OCI-LY3 (cell line): ENCODE measurements around the gene TAF3.

Experiments used
- H2AFZ ChIP-seq: fragments of 200-600, 300-600 bp; shearing (Covaris generic); 2 replicates; pipeline ENCODE4 v1.6.0; 2014; ENCODE audit warnings: antibody characterized with exemption, low read depth, low read length
- H3K27ac ChIP-seq: fragments of 200-600, 300-600 bp; sonication (generic); 2 replicates; pipeline ENCODE4 v1.5.1; 2014; ENCODE audit warnings: mild to moderate bottlenecking, low read length, moderate library complexity, mixed read lengths
- H3K27me3 ChIP-seq: fragments of 200-600, 300-600 bp; sonication (generic); 2 replicates; pipeline ENCODE4 v1.6.1; 2014; ENCODE audit warnings: low read depth, low read length, mixed read lengths
- H3K36me3 ChIP-seq: fragments of 200-600, 300-600 bp; sonication (generic); replicated peaks from 2 replicates; pipeline ENCODE3; 2014; ENCODE audit warnings: low read depth, low read length, mixed read lengths
- H3K4me1 ChIP-seq: fragments of 300-600, 200-600 bp; sonication (generic); 2 replicates; pipeline ENCODE4 v1.6.1; 2014; ENCODE audit warnings: low read length, mixed read lengths
- H3K4me2 ChIP-seq: fragments of 200-600, 300-600 bp; sonication (generic); 2 replicates; pipeline ENCODE4 v1.6.1; 2014; ENCODE audit warnings: low read length, mixed read lengths
- H3K4me3 ChIP-seq: fragments of 300-600, 200-600 bp; sonication (generic); 2 replicates; pipeline ENCODE4 v1.5.1; 2014; ENCODE audit warnings: antibody characterized with exemption, mild to moderate bottlenecking, low read length, moderate library complexity
- H3K79me2 ChIP-seq: fragments of 300-600, 200-600 bp; shearing (Covaris generic); 2 replicates; pipeline ENCODE4 v1.6.1; 2014; ENCODE audit warnings: mild to moderate bottlenecking, low read length, mixed read lengths
- H3K9ac ChIP-seq: fragments of 300-600, 200-600 bp; shearing (Covaris generic); 2 replicates; pipeline ENCODE4 v1.6.0; 2014; ENCODE audit warnings: mild to moderate bottlenecking, low read length, moderate library complexity
- H3K9me3 ChIP-seq: fragments of 200-600, 300-600 bp; shearing (Covaris generic); 2 replicates; pipeline ENCODE4 v1.6.1; 2014; ENCODE audit warnings: low read length, mixed read lengths; ENCODE audit not compliant: insufficient read depth
- H4K20me1 ChIP-seq: fragments of 200-600, 300-600 bp; sonication (generic); 2 replicates; pipeline ENCODE4 v1.6.1; 2016; ENCODE audit warnings: low read length, mixed read lengths; ENCODE audit not compliant: insufficient read depth
- EZH2phosphoT487 ChIP-seq: fragments of 200-600 bp; shearing (Covaris generic); IDR thresholded peaks from 2 replicates; pipeline ENCODE4 v1.6.1; 2018; ENCODE audit warnings: antibody characterized with exemption, mixed run types, low read depth
- TF ChIP-seq, protein P1 (sequence below): fragments of 200-600, 300-600 bp; sonication (generic); IDR thresholded peaks from 2 replicates; pipeline ENCODE4 v1.5.1; 2014; ENCODE audit warnings: antibody characterized with exemption, low read length, low read depth

The TAF3 gene

DNA sequence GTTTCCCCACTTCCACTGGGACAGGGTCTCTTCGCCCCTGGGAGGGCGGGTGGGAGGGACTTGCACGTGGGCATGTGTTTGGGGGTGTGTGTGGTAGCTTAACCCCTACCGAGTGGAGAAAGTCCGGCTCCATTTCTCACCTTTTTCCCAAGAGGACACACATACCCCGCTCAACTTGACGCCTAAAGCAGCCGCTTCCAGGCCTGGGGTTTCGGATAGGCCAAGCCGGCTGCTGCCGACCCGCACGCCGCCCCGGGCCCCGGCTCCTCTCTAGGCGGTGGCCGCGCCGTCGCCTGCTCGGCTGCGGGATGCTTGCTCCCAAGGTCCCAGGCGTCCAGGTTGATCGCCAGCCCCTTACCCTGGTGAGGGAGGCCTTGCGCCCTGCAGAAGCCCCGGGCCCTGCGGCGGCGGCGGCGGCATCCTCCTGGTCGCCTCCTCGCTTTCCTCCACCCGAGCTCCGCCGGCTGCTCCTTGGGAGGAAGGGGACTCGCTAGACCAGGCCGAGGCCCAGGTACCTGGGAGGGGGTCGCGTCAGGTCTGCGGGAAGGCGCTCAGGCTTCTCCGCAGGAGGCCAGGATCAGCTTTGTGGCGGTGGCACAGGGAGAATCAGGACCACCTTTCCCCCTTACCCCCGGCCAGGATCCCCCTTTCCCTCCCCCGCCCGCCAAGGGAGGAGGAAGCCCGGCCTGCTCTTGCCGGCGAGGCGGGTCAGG, 233.0 kb downstream of the TAF3 start:
- no peak overlapping the region for H3K27ac ChIP-seq
- TF ChIP-seq, protein P1, sequence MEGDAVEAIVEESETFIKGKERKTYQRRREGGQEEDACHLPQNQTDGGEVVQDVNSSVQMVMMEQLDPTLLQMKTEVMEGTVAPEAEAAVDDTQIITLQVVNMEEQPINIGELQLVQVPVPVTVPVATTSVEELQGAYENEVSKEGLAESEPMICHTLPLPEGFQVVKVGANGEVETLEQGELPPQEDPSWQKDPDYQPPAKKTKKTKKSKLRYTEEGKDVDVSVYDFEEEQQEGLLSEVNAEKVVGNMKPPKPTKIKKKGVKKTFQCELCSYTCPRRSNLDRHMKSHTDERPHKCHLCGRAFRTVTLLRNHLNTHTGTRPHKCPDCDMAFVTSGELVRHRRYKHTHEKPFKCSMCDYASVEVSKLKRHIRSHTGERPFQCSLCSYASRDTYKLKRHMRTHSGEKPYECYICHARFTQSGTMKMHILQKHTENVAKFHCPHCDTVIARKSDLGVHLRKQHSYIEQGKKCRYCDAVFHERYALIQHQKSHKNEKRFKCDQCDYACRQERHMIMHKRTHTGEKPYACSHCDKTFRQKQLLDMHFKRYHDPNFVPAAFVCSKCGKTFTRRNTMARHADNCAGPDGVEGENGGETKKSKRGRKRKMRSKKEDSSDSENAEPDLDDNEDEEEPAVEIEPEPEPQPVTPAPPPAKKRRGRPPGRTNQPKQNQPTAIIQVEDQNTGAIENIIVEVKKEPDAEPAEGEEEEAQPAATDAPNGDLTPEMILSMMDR = no peak
- no peak for TF ChIP-seq EZH2phosphoT487
- H3K36me3 ChIP-seq = no peaks in the 10 kb centered on the region
- H3K4me1 ChIP-seq = peaks cover 18% of the 10 kb centered on the region
- no peak overlapping the region for H3K4me2 ChIP-seq
- H3K4me3 ChIP-seq = no peak overlapping the region
- H4K20me1 ChIP-seq = no peaks in the 10 kb centered on the region
- H2AFZ ChIP-seq = no peak overlapping the region
- H3K9me3 ChIP-seq = no peaks in the 10 kb centered on the region
- no peaks in the 10 kb centered on the region for H3K27me3 ChIP-seq
- H3K9ac ChIP-seq = no peak overlapping the region
- H3K79me2 ChIP-seq = no peaks in the 10 kb centered on the region

DNA sequence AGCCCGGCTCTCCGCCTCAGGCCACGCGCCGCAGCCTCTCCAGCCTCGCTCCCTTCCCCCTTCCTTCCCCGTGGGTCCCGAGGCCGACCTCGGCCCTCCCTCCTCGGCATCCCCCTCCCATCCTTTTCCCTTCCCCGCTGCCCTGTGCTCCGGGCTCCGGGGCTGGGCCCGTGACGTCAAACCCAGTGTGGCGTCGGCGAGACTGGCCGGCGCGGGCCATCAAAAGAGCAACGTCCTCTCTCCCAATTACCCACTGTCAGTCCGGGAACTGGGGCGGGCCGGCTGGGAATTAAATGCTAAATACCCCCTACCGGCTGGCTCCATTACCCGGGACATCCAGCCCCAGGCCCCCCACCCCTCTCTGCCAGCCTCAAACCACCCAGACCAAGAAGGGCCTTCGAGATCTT, 233.5 kb downstream of the TAF3 start:
- no peaks in the 10 kb centered on the region for H3K27me3 ChIP-seq
- H4K20me1 ChIP-seq = no peaks in the 10 kb centered on the region
- peaks cover 22% of the 10 kb centered on the region for H3K4me1 ChIP-seq
- H3K9me3 ChIP-seq = no peaks in the 10 kb centered on the region
- no peak overlapping the region for H3K27ac ChIP-seq
- no peaks in the 10 kb centered on the region for H3K36me3 ChIP-seq
- TF ChIP-seq, protein P1 = no peak
- TF ChIP-seq EZH2phosphoT487 = no peak
- no peak overlapping the region for H3K4me3 ChIP-seq
- H3K4me2 ChIP-seq = no peak overlapping the region
- no peaks in the 10 kb centered on the region for H3K79me2 ChIP-seq
- no peak overlapping the region for H2AFZ ChIP-seq
- no peak overlapping the region for H3K9ac ChIP-seq

DNA sequence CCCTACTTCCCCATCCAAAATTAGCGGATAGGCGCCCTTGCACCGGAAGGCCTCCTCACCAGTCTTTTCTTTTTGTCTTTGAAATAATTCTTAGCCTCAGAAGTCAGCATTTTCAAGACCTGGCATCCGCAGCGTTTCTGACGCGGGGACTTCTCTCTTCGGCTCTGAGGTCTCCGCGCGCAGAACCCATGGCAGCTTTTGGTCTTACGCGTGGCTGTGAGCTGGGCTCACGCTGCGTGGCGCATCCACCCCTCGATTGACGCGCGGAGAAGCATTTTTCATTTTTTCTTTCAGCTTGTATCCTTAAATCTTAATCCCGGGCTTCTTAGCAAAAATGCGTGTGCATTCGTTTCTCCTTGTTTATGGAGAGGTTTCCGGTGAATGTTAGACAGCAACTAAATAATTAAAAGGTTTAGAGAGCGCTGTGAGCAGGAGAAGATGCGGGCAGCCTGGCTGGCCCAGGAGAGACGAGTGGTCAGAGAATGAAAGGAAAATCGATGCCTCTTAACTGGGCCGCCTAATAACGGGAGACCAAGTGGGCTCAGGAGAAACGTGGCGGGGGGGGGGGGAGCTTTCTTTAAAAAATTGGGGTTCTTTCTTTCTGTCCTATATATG, 234.1 kb downstream of the TAF3 start:
- no peak overlapping the region for H3K9ac ChIP-seq
- no peak overlapping the region for H3K4me2 ChIP-seq
- H3K79me2 ChIP-seq = no peaks in the 10 kb centered on the region
- H2AFZ ChIP-seq = no peak overlapping the region
- H3K27ac ChIP-seq = no peak overlapping the region
- H3K27me3 ChIP-seq = no peaks in the 10 kb centered on the region
- H3K36me3 ChIP-seq = no peaks in the 10 kb centered on the region
- H4K20me1 ChIP-seq = no peaks in the 10 kb centered on the region
- TF ChIP-seq EZH2phosphoT487 = no peak
- TF ChIP-seq, protein P1 = no peak
- peaks cover 28% of the 10 kb centered on the region for H3K4me1 ChIP-seq
- H3K4me3 ChIP-seq = no peak overlapping the region
- no peaks in the 10 kb centered on the region for H3K9me3 ChIP-seq

DNA sequence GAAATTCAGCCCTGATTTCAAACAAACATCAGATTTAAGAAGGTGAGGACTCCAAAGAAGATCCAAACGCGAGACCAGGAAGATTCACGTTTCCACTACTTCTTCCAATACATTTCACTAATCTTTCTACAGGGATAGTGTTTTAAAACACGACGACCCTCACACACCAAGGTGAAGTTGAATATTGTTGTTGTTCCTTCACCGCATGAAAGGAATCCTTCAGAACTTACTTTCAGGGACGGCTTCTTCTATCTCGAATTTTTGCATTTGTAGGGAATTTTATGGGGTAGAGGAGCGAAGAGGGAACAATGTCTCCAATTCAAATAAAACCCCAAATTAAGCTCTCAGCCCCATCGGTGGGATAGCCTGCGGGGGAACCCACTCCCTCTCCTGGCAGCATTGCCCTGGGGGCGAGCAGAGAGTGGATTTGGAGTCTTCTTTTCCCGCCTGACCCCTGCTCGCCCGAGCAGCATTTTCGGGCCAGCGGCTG, 234.7 kb downstream of the TAF3 start:
- Histone ChIP-seq H3K4me1 (peaks cover 27% of the 10 kb centered on the region), H3K79me2 (no peaks in the 10 kb centered on the region), H3K9me3 (no peaks in the 10 kb centered on the region), H3K9ac (no peak overlapping the region), H4K20me1 (no peaks in the 10 kb centered on the region), H3K4me2 (no peak overlapping the region), H3K4me3 (no peak overlapping the region), H2AFZ (no peak overlapping the region), H3K36me3 (no peaks in the 10 kb centered on the region), H3K27me3 (no peaks in the 10 kb centered on the region), H3K27ac (no peak overlapping the region)
- no peak for TF ChIP-seq EZH2phosphoT487
- TF ChIP-seq, protein P1 = no peak
